ENCODE data around the gene NPAS2.

DNA sequence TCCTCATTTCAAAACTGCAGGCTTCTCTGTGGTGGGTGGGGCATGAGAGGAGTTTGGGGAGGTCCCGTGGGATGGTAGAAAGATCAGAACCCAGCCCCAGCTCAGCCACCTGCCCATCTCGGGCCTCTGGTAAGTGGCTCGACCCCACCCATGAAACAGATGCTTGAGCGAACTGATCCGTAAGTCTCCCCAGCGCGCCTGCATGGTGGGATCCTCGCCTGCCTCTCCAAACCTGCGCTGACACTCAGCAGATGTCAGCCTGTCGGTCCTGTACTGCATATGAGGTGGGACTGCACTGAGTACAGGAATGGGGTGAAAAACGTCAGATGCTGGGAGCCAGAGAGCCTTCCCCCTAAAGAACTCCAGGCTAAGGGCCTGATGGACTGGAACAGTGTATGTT, 166.2 kb downstream of the NPAS2 start:
- TF ChIP-seq, protein P1, sequence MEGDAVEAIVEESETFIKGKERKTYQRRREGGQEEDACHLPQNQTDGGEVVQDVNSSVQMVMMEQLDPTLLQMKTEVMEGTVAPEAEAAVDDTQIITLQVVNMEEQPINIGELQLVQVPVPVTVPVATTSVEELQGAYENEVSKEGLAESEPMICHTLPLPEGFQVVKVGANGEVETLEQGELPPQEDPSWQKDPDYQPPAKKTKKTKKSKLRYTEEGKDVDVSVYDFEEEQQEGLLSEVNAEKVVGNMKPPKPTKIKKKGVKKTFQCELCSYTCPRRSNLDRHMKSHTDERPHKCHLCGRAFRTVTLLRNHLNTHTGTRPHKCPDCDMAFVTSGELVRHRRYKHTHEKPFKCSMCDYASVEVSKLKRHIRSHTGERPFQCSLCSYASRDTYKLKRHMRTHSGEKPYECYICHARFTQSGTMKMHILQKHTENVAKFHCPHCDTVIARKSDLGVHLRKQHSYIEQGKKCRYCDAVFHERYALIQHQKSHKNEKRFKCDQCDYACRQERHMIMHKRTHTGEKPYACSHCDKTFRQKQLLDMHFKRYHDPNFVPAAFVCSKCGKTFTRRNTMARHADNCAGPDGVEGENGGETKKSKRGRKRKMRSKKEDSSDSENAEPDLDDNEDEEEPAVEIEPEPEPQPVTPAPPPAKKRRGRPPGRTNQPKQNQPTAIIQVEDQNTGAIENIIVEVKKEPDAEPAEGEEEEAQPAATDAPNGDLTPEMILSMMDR (IDR thresholded peaks at IDR 0.05), result no peak
- TF ChIP-seq YY1 (IDR thresholded peaks at IDR 0.05; ENCODE audit: low read depth) (no peak), MXI1 (IDR thresholded peaks at IDR 0.05; ENCODE audit: low read depth, low read length) (no peak), EZH2phosphoT487 (IDR thresholded peaks at IDR 0.05; ENCODE audit: borderline replicate concordance, low read depth) (no peak), TCF12 (IDR thresholded peaks at IDR 0.05) (no peak), EP300 (IDR thresholded peaks at IDR 0.05; ENCODE audit: borderline replicate concordance in 1 of 2, low read depth in 1 of 2, low read length in 1 of 2) (no peak), RAD21 (IDR thresholded peaks at IDR 0.05; ENCODE audit: low read length) (no peak), POLR2AphosphoS5 (IDR thresholded peaks at IDR 0.05; ENCODE audit: low read depth, low read length) (no peak), FOXJ3 (CRISPR knock-in tag; IDR thresholded peaks at IDR 0.05) (no peak)
- TF ChIP-seq, protein P2, sequence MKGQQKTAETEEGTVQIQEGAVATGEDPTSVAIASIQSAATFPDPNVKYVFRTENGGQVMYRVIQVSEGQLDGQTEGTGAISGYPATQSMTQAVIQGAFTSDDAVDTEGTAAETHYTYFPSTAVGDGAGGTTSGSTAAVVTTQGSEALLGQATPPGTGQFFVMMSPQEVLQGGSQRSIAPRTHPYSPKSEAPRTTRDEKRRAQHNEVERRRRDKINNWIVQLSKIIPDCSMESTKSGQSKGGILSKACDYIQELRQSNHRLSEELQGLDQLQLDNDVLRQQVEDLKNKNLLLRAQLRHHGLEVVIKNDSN (IDR thresholded peaks at IDR 0.05; ENCODE audit: borderline replicate concordance, low read depth), result no peak
- TF ChIP-seq, protein P3, sequence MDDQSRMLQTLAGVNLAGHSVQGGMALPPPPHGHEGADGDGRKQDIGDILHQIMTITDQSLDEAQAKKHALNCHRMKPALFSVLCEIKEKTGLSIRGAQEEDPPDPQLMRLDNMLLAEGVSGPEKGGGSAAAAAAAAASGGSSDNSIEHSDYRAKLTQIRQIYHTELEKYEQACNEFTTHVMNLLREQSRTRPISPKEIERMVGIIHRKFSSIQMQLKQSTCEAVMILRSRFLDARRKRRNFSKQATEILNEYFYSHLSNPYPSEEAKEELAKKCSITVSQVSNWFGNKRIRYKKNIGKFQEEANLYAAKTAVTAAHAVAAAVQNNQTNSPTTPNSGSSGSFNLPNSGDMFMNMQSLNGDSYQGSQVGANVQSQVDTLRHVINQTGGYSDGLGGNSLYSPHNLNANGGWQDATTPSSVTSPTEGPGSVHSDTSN (IDR thresholded peaks at IDR 0.05), result no peak
- TF ChIP-seq, protein P4, sequence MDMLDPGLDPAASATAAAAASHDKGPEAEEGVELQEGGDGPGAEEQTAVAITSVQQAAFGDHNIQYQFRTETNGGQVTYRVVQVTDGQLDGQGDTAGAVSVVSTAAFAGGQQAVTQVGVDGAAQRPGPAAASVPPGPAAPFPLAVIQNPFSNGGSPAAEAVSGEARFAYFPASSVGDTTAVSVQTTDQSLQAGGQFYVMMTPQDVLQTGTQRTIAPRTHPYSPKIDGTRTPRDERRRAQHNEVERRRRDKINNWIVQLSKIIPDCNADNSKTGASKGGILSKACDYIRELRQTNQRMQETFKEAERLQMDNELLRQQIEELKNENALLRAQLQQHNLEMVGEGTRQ (IDR thresholded peaks at IDR 0.05; ENCODE audit: borderline replicate concordance, low read depth, low read length), result no peak
- TF ChIP-seq, protein P5, sequence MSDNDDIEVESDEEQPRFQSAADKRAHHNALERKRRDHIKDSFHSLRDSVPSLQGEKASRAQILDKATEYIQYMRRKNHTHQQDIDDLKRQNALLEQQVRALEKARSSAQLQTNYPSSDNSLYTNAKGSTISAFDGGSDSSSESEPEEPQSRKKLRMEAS (IDR thresholded peaks at IDR 0.05; ENCODE audit: low read depth), result no peak

Measured in SK-N-SH (cell line).